ENCODE measurements around the gene STOX1. TPM values are rescaled to one million over a fixed set of nuclear protein-coding genes. Genes with fewer than 3 reads are reported as not detected.
"Not testable (repeated sequence)": the region's sequence is repeated elsewhere in the genome, so short reads cannot be mapped to it uniquely, and the experiment has no call there.

The STOX1 gene
- total and polyA plus RNA-seq, 12 donors, result 2.2 to 16.5 (median 9.5) TPM

DNA sequence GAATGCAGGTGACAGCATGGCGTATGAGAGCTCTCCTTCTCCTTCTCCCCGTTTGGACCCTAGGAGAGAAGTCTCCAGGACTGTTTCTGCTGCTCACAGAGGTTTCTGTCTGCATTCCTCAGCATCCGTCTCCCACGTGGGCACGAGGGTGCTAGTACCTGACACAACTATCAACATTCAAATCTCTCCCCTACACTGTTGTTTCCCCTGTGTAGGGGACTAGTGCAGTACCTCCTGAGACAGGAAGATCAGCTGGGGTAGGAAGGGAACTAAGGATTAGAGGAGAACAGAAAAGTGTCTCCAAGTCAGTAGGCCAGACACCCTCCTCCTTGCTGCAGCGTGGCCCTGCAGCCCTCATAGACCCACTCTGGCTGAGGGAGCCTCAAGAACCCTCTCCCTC is 29.0 kb downstream of the STOX1 start:
- DNase-seq, result no peak
- H3K36me3 ChIP-seq (replicated peaks in 1 of 2), result no peaks in the 10 kb centered on the region
- H3K27ac ChIP-seq, result no peak overlapping the region
- WGBS, 4 donors, result 67 to 85% (median 78%) methylated on average over 6 of the region's 6 CpGs
- no peak overlapping the region for H3K4me3 ChIP-seq
- no peaks in the 10 kb centered on the region for H3K4me1 ChIP-seq (replicated peaks in 1 of 2)
- H3K27me3 ChIP-seq, result no peaks in the 10 kb centered on the region
- no peak for TF ChIP-seq POLR2A (IDR thresholded peaks at IDR 0.05)
- no peak for TF ChIP-seq CTCF (IDR thresholded peaks at IDR 0.05)
- intact Hi-C loops (cut with DNase I), result no loop called here
- H3K9me3 ChIP-seq (replicated peaks in 1 of 3), result peaks cover 0 to 9% (median 0%) of the 10 kb centered on the region in 3 donors

DNA sequence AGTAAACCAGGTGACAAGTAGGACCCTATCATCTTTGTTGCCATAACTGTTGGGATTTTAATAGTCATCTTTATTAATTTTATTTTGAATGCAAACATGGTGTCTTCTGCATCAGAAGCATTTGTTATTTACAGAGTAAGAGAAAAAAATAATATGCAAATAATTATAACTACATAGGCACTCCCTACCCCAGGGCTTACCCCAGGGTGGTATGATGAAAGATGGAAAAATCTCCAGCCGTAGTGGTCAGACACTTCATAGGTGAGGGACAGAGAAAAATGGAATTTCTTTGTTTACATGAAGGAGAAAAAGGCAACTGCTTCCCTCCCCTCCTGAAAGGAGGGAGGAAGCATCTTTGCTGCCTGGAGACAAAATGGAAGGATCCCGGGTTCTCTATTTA is 29.7 kb downstream of the STOX1 start:
- intact Hi-C loops (cut with DNase I), result no loop called here
- H3K27ac ChIP-seq, result no peak overlapping the region
- TF ChIP-seq CTCF (IDR thresholded peaks at IDR 0.05), result no peak
- TF ChIP-seq POLR2A (IDR thresholded peaks at IDR 0.05), result no peak
- no peaks in the 10 kb centered on the region for H3K4me1 ChIP-seq (replicated peaks in 1 of 2)
- peaks cover 0 to 12% (median 0%) of the 10 kb centered on the region in 3 donors for H3K9me3 ChIP-seq (replicated peaks in 1 of 3)
- no peaks in the 10 kb centered on the region for H3K36me3 ChIP-seq (replicated peaks in 1 of 2)
- no peak for DNase-seq
- 77 to 87% (median 81%) methylated on average over 2 of the region's 2 CpGs for WGBS, 4 donors
- no peak overlapping the region for H3K4me3 ChIP-seq
- no peaks in the 10 kb centered on the region for H3K27me3 ChIP-seq

DNA sequence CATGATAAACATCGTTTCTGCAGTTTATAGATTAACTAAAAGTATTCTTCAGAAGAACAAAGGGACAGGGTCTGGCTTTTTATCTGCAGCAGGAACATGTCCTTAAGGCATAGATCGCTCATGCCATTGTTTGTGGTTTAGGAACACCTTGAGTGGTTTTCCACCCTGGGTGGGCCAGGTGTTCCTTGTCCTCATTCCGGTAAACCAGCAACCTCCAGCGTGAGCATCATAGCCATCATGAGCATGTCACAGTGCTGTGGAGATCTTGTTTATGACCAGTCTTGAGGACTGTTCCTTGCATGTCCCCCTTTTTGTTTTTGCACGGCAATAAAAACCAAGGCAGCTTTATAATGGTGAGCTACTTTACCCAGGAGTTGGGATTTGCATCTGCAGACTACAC is 33.9 kb downstream of the STOX1 start:
- no peak for DNase-seq
- Histone ChIP-seq H3K4me1 (replicated peaks in 1 of 2) (no peaks in the 10 kb centered on the region), H3K27ac (no peak overlapping the region), H3K4me3 (no peak overlapping the region), H3K36me3 (replicated peaks in 1 of 2) (no peaks in the 10 kb centered on the region), H3K9me3 (replicated peaks in 1 of 3) (peaks cover 0 to 12% (median 0%) of the 10 kb centered on the region in 3 donors), H3K27me3 (no peaks in the 10 kb centered on the region)
- TF ChIP-seq CTCF (IDR thresholded peaks at IDR 0.05) (no peak), POLR2A (IDR thresholded peaks at IDR 0.05) (no peak)
- 93 to 96% (median 95%) methylated on average over 4 to 5 of the region's 5 CpGs for WGBS, 4 donors
- intact Hi-C loops (cut with DNase I), result no loop called here

DNA sequence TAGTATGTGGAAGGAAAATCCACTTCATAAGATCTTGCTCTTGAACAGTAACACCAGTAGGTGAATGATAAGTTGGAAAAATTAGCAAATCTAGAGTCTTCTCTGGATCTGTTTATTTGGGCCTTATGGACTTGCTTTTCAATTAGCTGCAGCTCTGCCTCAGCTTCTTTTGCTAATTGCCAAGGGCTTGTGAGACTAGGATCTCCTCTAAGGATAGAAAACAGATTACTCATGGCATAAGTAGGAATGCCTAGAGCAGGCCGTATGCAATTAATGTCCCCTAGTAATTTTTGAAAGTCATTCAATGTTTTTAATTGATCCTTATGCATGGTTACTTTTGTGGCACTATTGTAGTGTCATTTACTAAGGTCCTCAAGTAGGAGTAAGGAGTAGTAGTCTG is 37.3 kb downstream of the STOX1 start:
- TF ChIP-seq CTCF (IDR thresholded peaks at IDR 0.05), result no peak
- TF ChIP-seq POLR2A (IDR thresholded peaks at IDR 0.05), result no peak
- no peak for DNase-seq
- Histone ChIP-seq H3K27ac (no peak overlapping the region), H3K36me3 (replicated peaks in 1 of 2) (no peaks in the 10 kb centered on the region), H3K4me1 (replicated peaks in 1 of 2) (no peaks in the 10 kb centered on the region), H3K9me3 (replicated peaks in 1 of 3) (peaks cover 0 to 12% (median 0%) of the 10 kb centered on the region in 3 donors), H3K4me3 (no peak overlapping the region), H3K27me3 (no peaks in the 10 kb centered on the region)
- 85 to 98% (median 96%) methylated on average over 1 of the region's 1 CpG for WGBS, 4 donors
- intact Hi-C loops (cut with DNase I), result no loop called here

GRCh38 chr10:68868173-68868572 is 40.8 kb downstream of the STOX1 start:
- DNase-seq; H3K36me3 ChIP-seq (replicated peaks in 1 of 2); H3K9me3 ChIP-seq (replicated peaks in 1 of 3); H3K27ac ChIP-seq; H3K4me3 ChIP-seq; H3K27me3 ChIP-seq; intact Hi-C loops (cut with DNase I): not testable (repeated sequence)
- 96 to 99% (median 96%) methylated on average over 8 of the region's 8 CpGs for WGBS, 4 donors
- H3K4me1 ChIP-seq (replicated peaks in 1 of 2), result peaks cover 0 to 14% of the 10 kb centered on the region in 2 donors
